Stimulated activated CD4-positive, alpha-beta T cell treated with anti-CD3 and anti-CD28 coated beads, Interleukin-15, amount 100 ng/mL, for 1 hour (primary cell): ENCODE data around the gene RPS15A.

ENCODE experiments used
- DNase-seq, 2 donors: peaks; one replicate each; pipeline ENCODE4 v3.0.0-alpha.2; 2020; ENCODE audit warnings: low read depth in 1 of 2, low spot score in 1 of 2

Gene RPS15A

GRCh38 chr16:18789850-18790706 lies at the start of gene RPS15A:
Gene RPS15A (minus strand): TSS chr16:18790334. CDS start chr16:18789113, 1,221 bp downstream.
- peak; percentile 76 to 79 for DNase-seq

DNA sequence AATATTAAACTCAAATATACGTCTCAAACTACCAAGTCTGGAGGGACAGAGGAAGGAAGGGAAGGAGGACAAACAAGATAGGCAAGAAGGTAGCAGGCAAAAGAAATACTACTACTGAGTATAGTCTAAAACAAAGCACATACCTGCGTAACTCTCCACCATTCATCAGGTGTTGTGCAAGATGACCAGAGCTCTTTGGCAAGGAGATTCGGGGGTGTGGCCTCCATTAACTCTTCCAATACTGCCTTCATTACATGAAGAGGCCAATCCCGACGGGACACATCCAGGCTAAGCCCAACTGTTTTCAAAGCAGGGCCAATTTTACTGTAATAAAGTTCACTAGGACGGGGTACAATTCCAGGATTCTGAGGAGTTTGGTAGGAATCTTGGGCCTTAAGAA lies 49.4 kb upstream of the RPS15A start:
- DNase-seq, result no peak

- no peak for DNase-seq
These were observed 46.6 kb upstream of the RPS15A start for GRCh38 chr16:18836702-18837101.

DNA sequence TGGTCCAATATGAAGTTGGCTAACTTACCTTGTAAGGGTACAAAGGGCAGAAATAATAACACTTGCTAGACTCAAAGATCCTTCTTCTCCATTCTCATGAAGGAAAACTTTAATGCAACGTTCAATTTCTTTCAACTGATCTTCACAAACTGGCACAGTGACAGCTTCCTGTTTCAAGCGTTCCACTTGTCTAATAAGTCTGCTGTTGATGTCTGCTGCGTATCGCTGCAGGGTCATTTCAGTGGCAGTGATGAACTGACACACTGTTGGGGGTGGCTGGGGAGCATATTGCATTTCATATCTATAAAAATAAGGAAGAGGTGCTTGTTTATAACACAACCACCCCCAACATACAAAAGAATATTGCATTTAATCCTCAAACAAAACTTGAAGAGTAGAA lies 44.7 kb upstream of the RPS15A start:
- no peak for DNase-seq

- no peak for DNase-seq
These were observed 43.8 kb upstream of the RPS15A start for GRCh38 chr16:18833707-18834505.

GRCh38 chr16:18832613-18833012 lies 42.5 kb upstream of the RPS15A start:
- no peak for DNase-seq

- DNase-seq, result no peak
These were observed 41.9 kb upstream of the RPS15A start for GRCh38 chr16:18832006-18832405.

GRCh38 chr16:18829251-18829650 lies 39.1 kb upstream of the RPS15A start:
- DNase-seq, result no peak

GRCh38 chr16:18827890-18828289 lies 37.8 kb upstream of the RPS15A start:
- DNase-seq, result no peak

DNA sequence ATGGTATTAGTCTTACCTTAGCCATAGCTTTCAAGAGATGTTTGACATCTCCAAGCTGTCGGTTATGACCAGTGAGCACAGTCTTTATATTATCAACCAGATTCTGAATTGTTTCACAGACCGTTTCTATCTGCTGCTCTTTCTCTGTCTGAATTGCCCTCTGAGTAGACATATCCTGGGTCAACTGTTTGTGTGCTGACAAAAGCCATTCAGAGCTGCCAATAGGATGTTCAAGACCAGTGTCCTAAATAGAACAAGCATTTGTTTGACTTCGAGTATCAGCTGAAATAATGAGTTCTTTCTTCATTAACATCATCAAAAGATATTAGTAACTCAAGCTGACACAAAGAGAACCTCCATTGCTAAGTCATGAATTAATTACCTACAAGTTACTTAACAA lies 26.2 kb upstream of the RPS15A start:
- DNase-seq, result no peak

DNA sequence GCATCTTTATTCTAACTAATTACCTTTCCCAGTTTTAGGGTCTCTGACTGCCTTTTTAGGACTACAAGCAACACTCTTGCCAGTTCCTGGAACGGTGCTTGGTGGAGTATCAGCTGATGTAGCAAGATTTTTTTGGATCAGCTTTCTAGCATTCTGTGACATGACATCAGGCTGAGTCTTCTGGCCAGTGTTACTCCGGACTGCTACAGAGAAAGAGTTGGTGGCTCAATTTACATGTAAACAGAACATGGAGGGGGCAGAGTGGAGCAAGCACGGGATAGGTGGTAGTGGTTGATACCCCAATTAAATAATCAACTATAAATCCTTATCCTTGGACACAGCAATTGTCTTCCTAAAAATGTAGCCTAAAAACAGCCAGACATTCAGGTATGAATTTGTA lies 21.8 kb upstream of the RPS15A start:
- DNase-seq, result no peak

DNA sequence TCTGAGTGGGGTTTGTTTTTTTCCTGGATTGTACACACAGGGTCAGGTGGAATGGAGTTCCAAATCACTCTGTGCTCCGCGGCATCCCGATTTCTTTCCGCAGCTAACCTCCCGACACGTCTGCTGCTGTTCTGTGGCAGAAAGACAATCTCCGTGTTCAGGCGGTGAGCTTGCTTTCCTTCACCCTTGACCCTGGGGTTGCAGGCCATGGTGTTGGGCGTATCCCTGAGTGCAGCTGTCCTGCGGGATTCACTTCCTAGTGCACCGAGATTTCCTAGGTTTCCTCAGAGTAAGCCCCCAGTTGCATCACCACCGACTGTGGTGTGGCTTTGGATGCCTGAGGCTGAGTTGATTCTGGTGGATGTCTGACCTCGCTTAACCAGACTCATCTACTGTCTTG lies 19.0 kb upstream of the RPS15A start:
- DNase-seq, result no peak

DNA sequence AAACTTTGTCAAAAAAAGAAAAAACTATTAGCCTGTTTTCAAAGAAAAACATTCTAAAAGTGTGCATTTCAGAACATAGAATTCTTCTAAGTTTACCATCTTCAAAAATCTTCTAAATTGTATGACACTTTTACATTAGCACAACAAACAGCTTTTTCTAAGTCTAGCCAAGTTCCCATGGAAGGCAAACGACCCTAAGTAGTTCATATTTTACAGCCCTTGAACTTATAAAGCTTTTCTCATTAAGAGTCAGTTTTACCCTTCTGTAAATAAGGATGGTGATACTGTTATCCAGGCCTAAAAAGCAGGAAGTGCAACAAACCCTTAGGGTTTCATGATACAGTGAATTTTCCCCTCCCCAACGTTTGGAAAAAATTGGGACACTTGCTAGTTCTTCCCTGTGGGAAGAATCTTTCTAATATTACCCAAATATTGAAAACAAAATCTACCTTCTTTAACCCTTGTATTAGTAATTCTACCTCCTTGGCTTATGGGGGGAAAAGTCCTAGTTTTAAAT lies 15.2 kb upstream of the RPS15A start:
- DNase-seq, result no peak

DNA sequence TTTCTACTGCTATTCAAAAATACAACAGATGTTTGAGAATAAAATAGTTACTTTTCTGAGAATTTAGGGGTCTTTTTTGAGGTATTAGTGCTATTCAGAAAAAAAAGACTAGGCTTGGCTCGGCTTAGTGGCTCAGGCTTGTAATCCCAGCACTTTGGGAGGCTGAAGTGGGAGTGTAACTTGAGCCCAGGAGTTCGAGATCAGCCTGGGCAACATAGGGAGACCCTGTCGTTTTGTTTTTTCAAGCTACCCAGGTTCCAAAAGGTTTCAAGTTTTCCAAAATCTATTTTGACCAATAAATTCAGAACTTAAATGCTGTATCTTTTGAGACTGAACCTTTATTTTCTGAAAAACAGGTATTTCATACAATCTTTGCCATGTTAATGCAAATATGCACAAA lies 14.4 kb upstream of the RPS15A start:
- DNase-seq, result no peak

DNA sequence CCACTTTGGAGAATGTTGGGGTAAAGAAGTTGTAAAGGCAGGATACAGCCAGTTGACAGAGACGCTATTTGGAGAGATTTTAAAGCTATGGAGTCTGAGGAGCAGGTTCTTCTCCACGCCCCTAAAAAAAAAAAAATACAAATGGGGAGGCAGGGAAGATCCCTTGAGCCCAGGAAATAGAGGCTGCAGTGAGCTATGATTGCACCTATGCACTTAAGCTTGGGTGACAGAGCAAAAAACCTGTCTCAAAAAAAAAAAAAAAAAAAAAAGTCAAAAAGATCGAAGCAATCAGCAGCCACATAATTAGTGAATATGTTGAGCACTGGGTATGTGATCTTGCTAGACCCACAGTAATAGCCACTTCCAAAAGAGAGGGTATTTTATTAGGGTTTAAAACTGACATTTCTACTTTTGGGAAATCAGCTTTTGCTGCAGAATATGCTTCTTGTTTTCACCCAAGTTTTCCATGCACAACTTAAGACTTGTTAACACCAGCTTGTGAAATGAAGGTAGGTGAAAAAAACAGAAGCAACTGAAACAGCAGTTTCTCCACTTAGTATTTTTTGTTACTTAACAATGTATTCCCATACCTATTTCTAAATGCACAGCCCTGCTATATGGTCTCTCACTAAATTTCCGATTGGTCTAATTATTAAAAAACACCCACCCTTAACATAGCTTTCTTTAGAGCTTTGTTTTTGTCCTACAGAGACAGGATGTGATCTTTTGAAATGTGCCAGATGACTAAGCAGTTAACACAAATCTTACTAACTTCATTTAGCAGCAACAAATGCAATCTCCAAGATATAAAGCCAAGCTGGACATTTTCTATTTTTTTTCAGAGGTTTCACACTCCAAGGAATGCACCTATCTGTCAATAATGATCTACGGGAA lies 13.7 kb upstream of the RPS15A start:
- DNase-seq, result no peak

DNA sequence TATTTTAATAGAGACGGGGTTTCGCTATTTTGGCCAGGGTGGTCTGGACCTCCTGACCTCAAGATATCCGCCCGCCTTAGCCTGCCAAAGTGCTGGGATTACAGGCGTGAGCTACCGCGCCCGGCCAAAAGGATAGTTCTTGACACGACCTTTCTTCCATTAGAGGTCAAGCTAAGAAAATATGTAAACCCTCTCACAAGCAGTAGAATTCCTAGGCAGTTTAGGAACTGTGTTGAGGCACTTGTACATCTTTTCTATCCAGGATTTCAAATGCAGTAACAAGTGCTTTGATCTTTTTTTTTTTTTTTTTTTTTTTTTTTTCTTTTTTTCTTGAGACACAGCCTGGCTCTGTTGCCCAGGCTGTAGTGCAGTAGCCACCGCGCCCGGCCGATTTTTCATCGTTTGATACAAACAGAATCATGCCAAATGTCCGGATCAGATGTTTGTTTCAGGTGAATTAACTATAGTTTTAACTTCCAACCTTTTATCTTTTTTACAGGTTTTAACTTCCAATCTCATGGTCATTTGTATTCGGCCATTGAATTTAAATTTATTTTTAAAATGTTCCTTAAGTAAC lies 12.7 kb upstream of the RPS15A start:
- DNase-seq, result no peak

DNA sequence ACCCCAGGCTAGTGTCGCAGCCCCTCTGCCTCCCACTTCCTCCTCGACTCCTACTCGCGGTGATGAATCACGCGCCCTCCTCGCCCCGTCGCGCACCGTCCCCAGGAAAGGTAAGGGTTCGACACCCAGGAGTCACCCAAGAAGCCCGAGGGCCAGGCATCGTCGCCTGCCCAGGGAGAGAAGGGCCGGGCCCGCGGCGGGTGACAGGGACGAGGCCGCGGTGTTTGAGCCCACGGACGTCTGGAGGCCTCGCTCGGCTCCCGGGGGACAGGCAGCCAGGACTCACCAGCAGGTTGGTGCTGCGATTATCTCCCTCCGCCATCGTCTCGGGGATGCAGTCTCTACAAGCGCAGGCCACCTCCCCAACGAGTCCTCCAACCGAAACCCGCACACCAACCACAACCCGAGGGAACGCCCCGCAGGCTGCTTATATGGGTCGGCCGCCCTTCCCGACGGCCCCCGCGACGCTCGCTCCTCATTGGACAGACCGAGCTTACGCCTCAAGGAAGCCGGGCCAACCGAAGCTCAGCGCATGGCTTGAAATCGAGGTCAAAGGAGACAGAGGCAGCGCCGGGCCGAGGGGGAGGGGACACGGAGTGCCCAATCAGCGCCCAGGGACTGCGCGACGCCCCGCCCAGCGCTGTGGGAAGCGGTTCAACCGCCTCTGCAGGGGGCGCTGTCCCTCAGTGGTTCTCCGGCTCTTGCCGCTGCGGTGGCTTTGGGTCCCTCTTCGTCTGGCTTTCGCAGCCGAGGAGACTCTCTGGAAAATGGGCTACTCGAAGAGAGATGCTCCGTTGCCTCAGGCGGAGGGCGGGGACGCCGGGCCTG lies 11.2 kb upstream of the RPS15A start, which contains the start of gene ARL6IP1:
Gene ARL6IP1 (minus strand): TSS at position 405 of the 828 bp plus-strand sequence. CDS start 83 bp downstream, at position 322.
- DNase-seq, result peak; percentile 97 to 98

DNA sequence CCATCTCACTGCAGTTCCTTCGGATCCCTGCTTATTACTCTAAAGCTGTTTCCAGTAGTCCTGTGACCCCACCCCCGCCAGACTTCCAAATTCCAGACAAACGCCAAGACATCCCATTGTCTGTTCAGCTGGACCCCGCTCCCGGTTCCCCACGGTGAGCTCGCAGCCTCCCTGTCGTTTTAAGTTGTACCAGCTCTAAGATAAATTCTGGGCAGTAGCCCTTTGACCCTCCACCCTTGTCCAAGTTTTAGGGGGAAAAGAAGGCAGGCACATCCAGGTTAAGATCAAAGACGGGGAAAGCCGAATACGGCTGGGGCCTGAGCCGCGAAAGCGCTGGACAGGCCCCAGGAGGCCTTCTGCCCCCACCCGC lies 10.6 kb upstream of the RPS15A start:
- no peak for DNase-seq

DNA sequence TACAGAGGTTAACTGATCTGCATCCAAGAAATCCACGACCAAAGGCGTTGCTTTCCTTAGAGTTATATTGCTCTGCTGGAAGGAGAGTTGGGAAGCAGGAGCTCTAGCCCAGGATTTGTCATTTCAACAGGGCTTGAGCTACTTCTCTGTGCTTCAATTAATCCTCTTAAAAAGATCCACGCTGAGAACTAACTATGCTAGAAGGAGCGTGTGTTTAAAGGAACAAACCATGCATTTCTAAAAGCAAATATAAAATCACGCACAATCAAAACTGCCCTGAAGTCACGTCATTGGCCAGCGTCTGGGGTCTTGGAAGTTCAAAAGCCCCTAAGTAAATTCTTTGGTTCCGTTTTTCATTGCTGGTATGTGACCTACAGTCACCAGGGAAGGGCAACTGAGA lies 10.2 kb upstream of the RPS15A start:
- DNase-seq, result no peak

GRCh38 chr16:18799500-18799899 lies 9.4 kb upstream of the RPS15A start:
- DNase-seq, result no peak
